Panc1 (cell line): ENCODE data around the gene RPH3AL.

ENCODE experiments used
- CTCF ChIP-seq: fragments of 450-650 bp; IDR thresholded peaks from 2 replicates; pipeline ENCODE4 v1.5.1; 2017; ENCODE audit warnings: mild to moderate bottlenecking
- REST ChIP-seq, 2 experiments: IDR thresholded peaks; 2 replicates each; pipeline ENCODE4 v1.6.1; 2011 to 2012; ENCODE audit warnings: low read depth in 2 of 2, control low read depth in 1 of 2, low read length in 1 of 2, mild to moderate bottlenecking in 1 of 2, moderate library complexity in 1 of 2; ENCODE audit not compliant: insufficient read depth in 1 of 2

- TF ChIP-seq REST (IDR thresholded peaks at IDR 0.05; ENCODE audit: insufficient read depth in 1 of 2, low read depth in 2 of 2, low read length in 1 of 2) (no peak), CTCF (no peak)
These were observed 47.6 kb upstream of the RPH3AL start for GRCh38 chr17:400257-400656.
